Panc1 (cell line): ENCODE results near the gene S1PR5.

ENCODE experiments used
- POLR2AphosphoS5 ChIP-seq: IDR thresholded peaks from 2 replicates; pipeline ENCODE4 v1.6.1; 2012; ENCODE audit warnings: mild to moderate bottlenecking, low read depth, low read length, moderate library complexity
- SIN3A ChIP-seq: IDR thresholded peaks from 2 replicates; pipeline ENCODE4 v1.6.1; 2012; ENCODE audit warnings: low read depth, mild to moderate bottlenecking, low read length, moderate library complexity, borderline replicate concordance; ENCODE audit not compliant: insufficient read depth
- TCF7L2 ChIP-seq: IDR thresholded peaks from 2 replicates; pipeline ENCODE4 v1.6.1; 2011; ENCODE audit warnings: mild to moderate bottlenecking, low read depth, low read length, inconsistent platforms
- TF ChIP-seq, protein P1 (sequence below): fragments of 450-650 bp; IDR thresholded peaks from 2 replicates; pipeline ENCODE4 v1.5.1; 2017; ENCODE audit warnings: mild to moderate bottlenecking
- TF ChIP-seq, protein P2 (sequence below), 2 experiments: IDR thresholded peaks; 2 replicates each; pipeline ENCODE4 v1.6.1; 2011 to 2012; ENCODE audit warnings: low read depth in 2 of 2, control low read depth in 1 of 2, low read length in 1 of 2, mild to moderate bottlenecking in 1 of 2, moderate library complexity in 1 of 2; ENCODE audit not compliant: insufficient read depth in 1 of 2

- TF ChIP-seq, protein P1, sequence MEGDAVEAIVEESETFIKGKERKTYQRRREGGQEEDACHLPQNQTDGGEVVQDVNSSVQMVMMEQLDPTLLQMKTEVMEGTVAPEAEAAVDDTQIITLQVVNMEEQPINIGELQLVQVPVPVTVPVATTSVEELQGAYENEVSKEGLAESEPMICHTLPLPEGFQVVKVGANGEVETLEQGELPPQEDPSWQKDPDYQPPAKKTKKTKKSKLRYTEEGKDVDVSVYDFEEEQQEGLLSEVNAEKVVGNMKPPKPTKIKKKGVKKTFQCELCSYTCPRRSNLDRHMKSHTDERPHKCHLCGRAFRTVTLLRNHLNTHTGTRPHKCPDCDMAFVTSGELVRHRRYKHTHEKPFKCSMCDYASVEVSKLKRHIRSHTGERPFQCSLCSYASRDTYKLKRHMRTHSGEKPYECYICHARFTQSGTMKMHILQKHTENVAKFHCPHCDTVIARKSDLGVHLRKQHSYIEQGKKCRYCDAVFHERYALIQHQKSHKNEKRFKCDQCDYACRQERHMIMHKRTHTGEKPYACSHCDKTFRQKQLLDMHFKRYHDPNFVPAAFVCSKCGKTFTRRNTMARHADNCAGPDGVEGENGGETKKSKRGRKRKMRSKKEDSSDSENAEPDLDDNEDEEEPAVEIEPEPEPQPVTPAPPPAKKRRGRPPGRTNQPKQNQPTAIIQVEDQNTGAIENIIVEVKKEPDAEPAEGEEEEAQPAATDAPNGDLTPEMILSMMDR, result no peak
- TF ChIP-seq TCF7L2 (no peak), SIN3A (no peak), POLR2AphosphoS5 (no peak)
- TF ChIP-seq, protein P2, sequence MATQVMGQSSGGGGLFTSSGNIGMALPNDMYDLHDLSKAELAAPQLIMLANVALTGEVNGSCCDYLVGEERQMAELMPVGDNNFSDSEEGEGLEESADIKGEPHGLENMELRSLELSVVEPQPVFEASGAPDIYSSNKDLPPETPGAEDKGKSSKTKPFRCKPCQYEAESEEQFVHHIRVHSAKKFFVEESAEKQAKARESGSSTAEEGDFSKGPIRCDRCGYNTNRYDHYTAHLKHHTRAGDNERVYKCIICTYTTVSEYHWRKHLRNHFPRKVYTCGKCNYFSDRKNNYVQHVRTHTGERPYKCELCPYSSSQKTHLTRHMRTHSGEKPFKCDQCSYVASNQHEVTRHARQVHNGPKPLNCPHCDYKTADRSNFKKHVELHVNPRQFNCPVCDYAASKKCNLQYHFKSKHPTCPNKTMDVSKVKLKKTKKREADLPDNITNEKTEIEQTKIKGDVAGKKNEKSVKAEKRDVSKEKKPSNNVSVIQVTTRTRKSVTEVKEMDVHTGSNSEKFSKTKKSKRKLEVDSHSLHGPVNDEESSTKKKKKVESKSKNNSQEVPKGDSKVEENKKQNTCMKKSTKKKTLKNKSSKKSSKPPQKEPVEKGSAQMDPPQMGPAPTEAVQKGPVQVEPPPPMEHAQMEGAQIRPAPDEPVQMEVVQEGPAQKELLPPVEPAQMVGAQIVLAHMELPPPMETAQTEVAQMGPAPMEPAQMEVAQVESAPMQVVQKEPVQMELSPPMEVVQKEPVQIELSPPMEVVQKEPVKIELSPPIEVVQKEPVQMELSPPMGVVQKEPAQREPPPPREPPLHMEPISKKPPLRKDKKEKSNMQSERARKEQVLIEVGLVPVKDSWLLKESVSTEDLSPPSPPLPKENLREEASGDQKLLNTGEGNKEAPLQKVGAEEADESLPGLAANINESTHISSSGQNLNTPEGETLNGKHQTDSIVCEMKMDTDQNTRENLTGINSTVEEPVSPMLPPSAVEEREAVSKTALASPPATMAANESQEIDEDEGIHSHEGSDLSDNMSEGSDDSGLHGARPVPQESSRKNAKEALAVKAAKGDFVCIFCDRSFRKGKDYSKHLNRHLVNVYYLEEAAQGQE (IDR thresholded peaks at IDR 0.05; ENCODE audit: insufficient read depth in 1 of 2, low read depth in 2 of 2, low read length in 1 of 2), result no peak
These were observed 2.8 kb downstream of the S1PR5 start for GRCh38 chr19:10514211-10515145.
